Measurements from ENCODE around the gene SPTBN1.

GRCh38 chr2:54666634-54667265, 210.6 kb downstream of the SPTBN1 start:
- TF ChIP-seq, protein P1, sequence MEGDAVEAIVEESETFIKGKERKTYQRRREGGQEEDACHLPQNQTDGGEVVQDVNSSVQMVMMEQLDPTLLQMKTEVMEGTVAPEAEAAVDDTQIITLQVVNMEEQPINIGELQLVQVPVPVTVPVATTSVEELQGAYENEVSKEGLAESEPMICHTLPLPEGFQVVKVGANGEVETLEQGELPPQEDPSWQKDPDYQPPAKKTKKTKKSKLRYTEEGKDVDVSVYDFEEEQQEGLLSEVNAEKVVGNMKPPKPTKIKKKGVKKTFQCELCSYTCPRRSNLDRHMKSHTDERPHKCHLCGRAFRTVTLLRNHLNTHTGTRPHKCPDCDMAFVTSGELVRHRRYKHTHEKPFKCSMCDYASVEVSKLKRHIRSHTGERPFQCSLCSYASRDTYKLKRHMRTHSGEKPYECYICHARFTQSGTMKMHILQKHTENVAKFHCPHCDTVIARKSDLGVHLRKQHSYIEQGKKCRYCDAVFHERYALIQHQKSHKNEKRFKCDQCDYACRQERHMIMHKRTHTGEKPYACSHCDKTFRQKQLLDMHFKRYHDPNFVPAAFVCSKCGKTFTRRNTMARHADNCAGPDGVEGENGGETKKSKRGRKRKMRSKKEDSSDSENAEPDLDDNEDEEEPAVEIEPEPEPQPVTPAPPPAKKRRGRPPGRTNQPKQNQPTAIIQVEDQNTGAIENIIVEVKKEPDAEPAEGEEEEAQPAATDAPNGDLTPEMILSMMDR (conservative IDR thresholded peaks at IDR 0.05; ENCODE audit: low read depth, low read length) = no peak
- TF ChIP-seq EZH2 (IDR thresholded peaks at IDR 0.05; ENCODE audit: borderline replicate concordance, low read depth, low read length, poor library complexity, severe bottlenecking) = no peak

Data from A673 (cell line).